HG02981 (cell line): Measurements from ENCODE around the gene SP3.
A peak's percentile ranks its signal among the peaks of the same experiment; 100 is the strongest.

ENCODE experiments used
- ATAC-seq: cut with Tn5 transposase; IDR thresholded peaks from one replicate; pipeline ENCODE4 v1.9.1; 2021; ENCODE audit warnings: mild to moderate bottlenecking, moderate library complexity; ENCODE audit not compliant: unreplicated experiment

SP3 gene

GRCh38 chr2:173860566-173860965, 104.6 kb downstream of the SP3 start:
- ATAC-seq = no peak

DNA sequence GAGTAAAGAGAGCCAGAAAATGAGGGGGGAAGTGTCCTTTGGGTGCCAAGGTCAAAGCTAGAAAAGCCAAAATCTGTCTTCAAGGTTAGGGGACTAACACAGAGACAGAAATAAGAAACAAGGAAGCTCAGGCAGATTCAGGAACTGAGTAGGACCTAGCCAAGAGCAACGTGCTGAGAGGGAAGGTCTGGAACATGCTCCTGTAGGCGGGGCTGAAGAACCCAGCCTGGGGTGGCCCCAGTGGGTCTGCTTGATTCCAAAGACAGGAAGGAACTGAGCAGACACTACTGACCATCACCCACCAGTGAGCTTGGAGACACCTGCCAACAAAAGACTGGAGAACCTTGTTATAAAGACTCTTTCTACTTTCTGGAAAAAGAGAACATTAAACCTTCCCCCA, 105.1 kb downstream of the SP3 start:
- no peak for ATAC-seq

GRCh38 chr2:173858291-173858731, 106.9 kb downstream of the SP3 start:
- peak; percentile 51 for ATAC-seq
